ENCODE measurements around the gene TCFL5. TPM values are rescaled to one million over a fixed set of nuclear protein-coding genes. Genes with fewer than 3 reads are reported as not detected.
A peak's percentile ranks its signal among the peaks of the same experiment; 100 is the strongest.

The TCFL5 gene
- 10 to 100 TPM in 1 of 9 donors, 1 to 10 TPM in 8; 4.5 to 12.0 (median 6.2) TPM for total RNA-seq
- 1 to 10 TPM; 3.5 to 5.8 (median 3.9) TPM for polyA plus RNA-seq
- long read RNA-seq, donor 1 = 0 reads
- long read RNA-seq, donor 2 = 0 reads
- long read RNA-seq, donor 3 = 0 reads
- long read RNA-seq, donor 4 = 0 reads
- long read RNA-seq, donor 5, transcript TCFL5-202 (6 exons, 2,456 nt) = major isoform, 5 of 12 reads
- long read RNA-seq, donor 5, partial matches to known transcripts = 1 of 12 reads
- long read RNA-seq, donor 5, other reads (novel, unspliced or antisense) = 6 of 12 reads
- long read RNA-seq, donor 6, partial matches to known transcripts = 0 of 1 reads
- long read RNA-seq, donor 6, other reads (novel, unspliced or antisense) = 1 of 1 reads
- long read RNA-seq, donor 7 = 0 reads
- long read RNA-seq, donor 8, partial matches to known transcripts = 0 of 2 reads
- long read RNA-seq, donor 8, other reads (novel, unspliced or antisense) = 0 of 2 reads
- long read RNA-seq, donor 9 = 0 reads
- long read RNA-seq, donor 10 = 0 reads

DNA sequence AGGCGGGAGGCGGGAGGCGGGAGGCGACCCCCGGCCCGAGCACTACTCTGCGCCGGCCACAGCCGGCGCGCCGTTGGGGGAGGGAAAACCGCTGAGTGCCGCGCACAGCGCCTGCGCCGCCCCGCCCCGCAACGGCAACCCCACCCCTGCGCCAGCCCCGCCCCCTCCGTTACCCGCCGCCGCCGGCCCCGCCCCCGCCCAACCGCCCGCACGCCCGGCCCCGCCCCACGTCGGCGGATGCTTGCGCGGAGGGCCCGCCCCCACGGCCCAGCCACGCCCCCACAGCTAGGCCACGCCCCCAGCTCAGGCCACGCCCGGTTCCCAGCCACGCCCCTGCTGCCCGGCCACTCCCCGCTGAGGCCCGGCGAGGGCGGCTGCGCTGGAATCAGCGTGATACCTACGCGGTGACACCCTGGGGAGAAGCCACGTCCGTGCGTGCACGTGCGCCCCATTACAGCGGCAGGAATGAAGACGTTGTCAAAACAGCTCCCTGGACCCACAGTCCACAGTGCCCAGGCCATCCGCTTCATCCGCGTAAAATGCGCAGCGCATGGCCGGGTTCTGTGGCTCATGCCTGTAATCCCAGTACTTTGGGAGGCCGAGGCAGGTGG, at the start of gene TCFL5:
Gene TCFL5, minus strand, starts transcription at position 97 of the 611 bp plus-strand sequence. CDS start 152 bp downstream, outside the sequence.
- TF ChIP-seq POLR2A (IDR thresholded peaks at IDR 0.05) = no peak
- TF ChIP-seq, protein P1, sequence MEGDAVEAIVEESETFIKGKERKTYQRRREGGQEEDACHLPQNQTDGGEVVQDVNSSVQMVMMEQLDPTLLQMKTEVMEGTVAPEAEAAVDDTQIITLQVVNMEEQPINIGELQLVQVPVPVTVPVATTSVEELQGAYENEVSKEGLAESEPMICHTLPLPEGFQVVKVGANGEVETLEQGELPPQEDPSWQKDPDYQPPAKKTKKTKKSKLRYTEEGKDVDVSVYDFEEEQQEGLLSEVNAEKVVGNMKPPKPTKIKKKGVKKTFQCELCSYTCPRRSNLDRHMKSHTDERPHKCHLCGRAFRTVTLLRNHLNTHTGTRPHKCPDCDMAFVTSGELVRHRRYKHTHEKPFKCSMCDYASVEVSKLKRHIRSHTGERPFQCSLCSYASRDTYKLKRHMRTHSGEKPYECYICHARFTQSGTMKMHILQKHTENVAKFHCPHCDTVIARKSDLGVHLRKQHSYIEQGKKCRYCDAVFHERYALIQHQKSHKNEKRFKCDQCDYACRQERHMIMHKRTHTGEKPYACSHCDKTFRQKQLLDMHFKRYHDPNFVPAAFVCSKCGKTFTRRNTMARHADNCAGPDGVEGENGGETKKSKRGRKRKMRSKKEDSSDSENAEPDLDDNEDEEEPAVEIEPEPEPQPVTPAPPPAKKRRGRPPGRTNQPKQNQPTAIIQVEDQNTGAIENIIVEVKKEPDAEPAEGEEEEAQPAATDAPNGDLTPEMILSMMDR (IDR thresholded peaks at IDR 0.05) = no peak
- intact Hi-C loops (cut with DNase I) = no loop called here

DNA sequence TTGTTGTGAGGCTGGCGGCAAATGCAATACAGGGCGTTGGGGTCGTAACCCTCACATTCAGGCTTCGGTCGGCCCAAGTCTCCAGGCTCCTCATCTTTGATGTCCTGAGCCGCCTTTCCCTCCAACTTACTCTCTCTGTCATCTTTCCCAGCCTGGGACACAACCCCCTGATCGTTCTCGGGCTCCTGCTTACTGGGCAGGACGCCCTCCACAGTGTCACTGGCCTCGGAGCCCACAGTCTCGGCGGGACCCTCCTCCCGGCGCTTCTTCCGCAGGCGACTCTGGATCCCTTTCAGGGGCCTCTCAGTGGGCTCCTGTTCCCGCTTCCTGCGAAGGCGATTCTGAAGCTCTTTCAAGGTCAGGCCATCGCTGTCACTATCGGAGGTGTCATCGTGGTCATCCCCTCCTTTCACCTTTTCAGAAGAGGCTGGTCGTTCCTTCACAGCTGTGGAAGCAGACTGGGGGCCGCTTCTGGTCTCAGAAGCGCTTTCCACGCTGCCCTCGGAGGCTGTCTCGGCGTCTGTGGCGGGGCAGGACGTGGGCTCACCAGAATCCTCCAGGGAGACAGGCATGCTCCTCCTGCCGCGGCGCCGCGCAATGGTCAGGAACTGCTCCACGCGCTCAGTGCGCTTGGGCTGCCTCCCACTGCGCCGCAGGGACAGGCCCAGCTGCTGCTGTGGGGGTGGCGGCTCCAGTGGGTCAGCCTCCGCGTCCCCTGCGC, 49.3 kb upstream of the TCFL5 start:
- WGBS, 4 donors = 90 to 93% (median 91%) methylated on average over 40 to 45 of the region's 45 CpGs
- no peak for DNase-seq
- H3K36me3 ChIP-seq (replicated peaks in 1 of 2) = peaks cover 0 to 63% of the 10 kb centered on the region in 2 donors
- H3K9me3 ChIP-seq (replicated peaks in 1 of 3) = no peaks in the 10 kb centered on the region
- H3K27ac ChIP-seq = no peak overlapping the region
- H3K27me3 ChIP-seq = no peaks in the 10 kb centered on the region
- no peak overlapping the region for H3K4me3 ChIP-seq
- TF ChIP-seq, protein P1 (IDR thresholded peaks at IDR 0.05) = no peak
- peaks cover 15 to 24% of the 10 kb centered on the region in 2 donors for H3K4me1 ChIP-seq (replicated peaks in 1 of 2)
- intact Hi-C loops (cut with DNase I) = no loop called here

More for the DNA sequence above, at the start of gene TCFL5:
- Histone ChIP-seq H3K4me1 (replicated peaks in 1 of 2) (peaks cover 0 to 10% of the 10 kb centered on the region in 2 donors), H3K27ac (peak within 1 kb of the TSS in 2 of 5 donors; percentile 56 to 61), H3K9me3 (replicated peaks in 1 of 3) (no peaks in the 10 kb centered on the region), H3K27me3 (no peaks in the 10 kb centered on the region), H3K36me3 (replicated peaks in 1 of 2) (no peaks in the 10 kb centered on the region), H3K4me3 (peak within 1 kb of the TSS in 1 of 4 donors; percentile 65)
- DNase-seq = peak; percentile 83 to 93 (median 91)
- 10 to 89% (median 26%) methylated on average over 1 to 67 of the region's 70 CpGs for WGBS, 4 donors

DNA sequence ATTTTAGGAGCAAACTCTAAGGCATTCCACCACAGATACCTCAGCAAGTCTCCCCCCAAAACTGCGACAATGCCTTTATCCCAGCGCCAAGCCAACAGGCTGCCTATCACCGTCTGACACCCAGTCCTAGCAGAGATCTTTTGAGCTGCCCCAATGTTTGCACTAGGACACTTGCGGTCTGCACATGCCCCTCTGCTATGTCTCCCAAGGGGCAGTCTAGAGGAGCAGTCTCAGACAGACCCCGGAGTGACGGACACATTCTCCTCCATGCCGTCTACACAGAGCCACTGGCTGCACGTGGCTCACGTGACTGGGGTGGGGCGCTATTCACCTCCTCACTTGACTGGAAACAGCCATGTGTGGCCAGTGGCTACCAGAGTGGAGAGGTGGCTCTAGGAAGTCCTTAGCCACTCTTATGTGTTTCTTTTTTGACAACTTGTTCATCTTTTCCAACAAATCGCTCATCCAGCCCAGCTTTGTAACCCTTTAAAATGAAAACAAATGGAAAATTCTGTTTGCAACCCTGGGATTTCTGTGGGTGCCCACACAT, 48.7 kb upstream of the TCFL5 start:
- Histone ChIP-seq H3K27me3 (no peaks in the 10 kb centered on the region), H3K4me1 (replicated peaks in 1 of 2) (peaks cover 13 to 23% of the 10 kb centered on the region in 2 donors), H3K36me3 (replicated peaks in 1 of 2) (peaks cover 0 to 69% of the 10 kb centered on the region in 2 donors), H3K4me3 (no peak overlapping the region), H3K9me3 (replicated peaks in 1 of 3) (no peaks in the 10 kb centered on the region), H3K27ac (no peak overlapping the region)
- intact Hi-C loops (cut with DNase I) = no loop called here
- TF ChIP-seq, protein P1 (IDR thresholded peaks at IDR 0.05) = no peak
- no peak for TF ChIP-seq POLR2A (IDR thresholded peaks at IDR 0.05)
- no peak for DNase-seq
- WGBS, 4 donors = 88 to 92% (median 91%) methylated on average over 10 to 11 of the region's 11 CpGs

Data from adrenal gland (tissue), 19 donors.